Lung (tissue), 12 donors: Measurements from ENCODE around the gene NOX5. TPM values are rescaled to one million over a fixed set of nuclear protein-coding genes. Genes with fewer than 3 reads are reported as not detected.

Experiments
- ATAC-seq: fragments of 200-7000 bp; cut with Tn5 transposase; one replicate; pipeline ENCODE4 v1.9.1; 2020; ENCODE audit warnings: moderate number of reproducible peaks; ENCODE audit not compliant: insufficient read depth, low FRiP score
- DNase-seq, 3 donors: peaks; one replicate each; pipeline ENCODE4 v3.0.0-alpha.2; 2013 to 2017
- H3K27ac ChIP-seq, 2 donors: one replicate each; pipeline ENCODE4 v1.5.1; 2013; ENCODE audit warnings: mild to moderate bottlenecking in 2 of 2, moderate library complexity in 2 of 2, control low read depth in 1 of 2, inconsistent platforms in 1 of 2, low read depth in 1 of 2, low read length in 1 of 2
- H3K27me3 ChIP-seq, 3 donors: one replicate each; pipeline ENCODE4 v1.5.1; 2013; ENCODE audit warnings: low read length in 2 of 3; ENCODE audit not compliant: control insufficient read depth in 3 of 3, insufficient read depth in 3 of 3
- H3K36me3 ChIP-seq, 4 donors: one replicate each; pipeline ENCODE4 v1.5.1; 2013; ENCODE audit warnings: low read length in 4 of 4, mild to moderate bottlenecking in 1 of 4, moderate library complexity in 1 of 4; ENCODE audit not compliant: control insufficient read depth in 4 of 4, insufficient read depth in 4 of 4
- H3K4me1 ChIP-seq, 5 donors: one replicate each; pipeline ENCODE4 v1.5.1; 2013; ENCODE audit warnings: low read length in 5 of 5, mild to moderate bottlenecking in 2 of 5, moderate library complexity in 1 of 5; ENCODE audit not compliant: control insufficient read depth in 5 of 5, insufficient read depth in 5 of 5
- H3K4me3 ChIP-seq: one replicate; pipeline ENCODE4 v1.5.1; 2013; ENCODE audit warnings: mild to moderate bottlenecking, control low read depth, moderate library complexity
- H3K9ac ChIP-seq, 2 donors: one replicate each; pipeline ENCODE4 v1.5.1; 2013; ENCODE audit warnings: low read length in 2 of 2, control low read depth in 1 of 2; ENCODE audit not compliant: insufficient read depth in 1 of 2
- H3K9me3 ChIP-seq, 4 donors: one replicate each; pipeline ENCODE4 v1.5.1; 2013; ENCODE audit warnings: low read length in 3 of 4, mild to moderate bottlenecking in 1 of 4, moderate library complexity in 1 of 4; ENCODE audit not compliant: control insufficient read depth in 4 of 4, insufficient read depth in 3 of 4
- WGBS, 2 donors: extraction: QIAGEN DNeasy Blood & Tissue Kit; methylation state at CpG; one replicate each; pipeline ENCODE4 v1.1.7; 2013; 5-methylcytosine and 5-hydroxymethylcytosine counted together
- polyA plus RNA-seq, 2 donors: library from polyadenylated mRNA; stranded (reverse); fragments of 200-250 nt; gene quantifications; one replicate each; pipeline ENCODE4 v1.2.1, GENCODE V29; 2013
- total RNA-seq, 2 donors: library from RNA; depleted of rRNA in 1 of 2; stranded (reverse); fragments of >200 nt in 1 of 2; gene quantifications; one replicate each; pipeline ENCODE4 v1.2.1, GENCODE V29; 2014 to 2021
- TF ChIP-seq, protein P1 (sequence below): IDR thresholded peaks from 2 replicates; pipeline ENCODE4 v1.5.1; 2012; ENCODE audit warnings: mild to moderate bottlenecking; ENCODE audit errors: control extremely low read depth, extremely low read depth
- donor health status: control.
- donor health status: control.
- donor health status: Bipolar disorder and iron deficiency.
- donor health status: healthy.
- donor health status: DM: yes; HTN: yes; CAD: no.

The NOX5 gene
- total and polyA plus RNA-seq, 4 donors: 0.03 to 0.77 (median 0.09) TPM

DNA sequence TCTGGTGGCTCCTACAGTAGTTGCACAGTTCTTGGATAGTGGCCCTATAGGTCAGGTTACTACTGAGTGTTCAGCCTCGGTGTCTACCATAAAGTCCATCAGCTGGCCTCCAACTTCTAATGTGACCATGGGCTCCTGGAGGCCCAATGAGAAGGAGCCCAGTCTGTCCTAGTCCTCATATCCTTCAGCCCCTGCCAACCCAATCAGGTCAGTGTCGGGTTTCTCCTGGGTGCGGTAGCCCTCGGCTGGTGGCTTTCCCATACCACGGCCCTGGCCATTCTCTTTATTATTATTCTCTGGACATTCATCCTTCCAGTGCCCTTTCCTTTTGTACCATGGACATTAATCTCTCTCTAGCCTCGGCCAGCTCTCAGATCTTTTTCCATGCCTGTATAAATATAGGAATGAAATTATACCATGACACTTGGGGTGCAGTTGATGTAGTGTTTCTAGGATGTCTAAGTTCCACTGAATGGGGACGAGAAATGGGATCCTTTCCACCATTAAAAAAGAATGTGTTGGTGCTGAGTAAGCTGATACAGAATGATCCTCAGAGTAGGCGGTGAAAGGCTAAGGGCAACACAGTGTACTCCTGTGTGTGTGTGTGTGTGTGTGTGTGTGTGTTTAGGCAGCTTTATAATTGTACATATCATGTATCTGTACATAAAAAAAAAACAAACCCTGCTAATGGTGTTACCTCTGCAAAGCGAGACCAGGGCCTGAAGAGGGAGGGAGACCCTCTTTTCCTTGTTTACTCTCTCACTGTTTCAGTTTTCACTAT is 19.3 kb upstream of the NOX5 start:
- no peaks in the 10 kb centered on the region for H3K36me3 ChIP-seq
- no peak overlapping the region for H3K27ac ChIP-seq
- DNase-seq (no peak), ATAC-seq (no peak)
- no peaks in the 10 kb centered on the region for H3K27me3 ChIP-seq
- H3K9me3 ChIP-seq: no peaks in the 10 kb centered on the region
- peaks cover 0 to 13% (median 5%) of the 10 kb centered on the region in 5 donors for H3K4me1 ChIP-seq
- TF ChIP-seq, protein P1, sequence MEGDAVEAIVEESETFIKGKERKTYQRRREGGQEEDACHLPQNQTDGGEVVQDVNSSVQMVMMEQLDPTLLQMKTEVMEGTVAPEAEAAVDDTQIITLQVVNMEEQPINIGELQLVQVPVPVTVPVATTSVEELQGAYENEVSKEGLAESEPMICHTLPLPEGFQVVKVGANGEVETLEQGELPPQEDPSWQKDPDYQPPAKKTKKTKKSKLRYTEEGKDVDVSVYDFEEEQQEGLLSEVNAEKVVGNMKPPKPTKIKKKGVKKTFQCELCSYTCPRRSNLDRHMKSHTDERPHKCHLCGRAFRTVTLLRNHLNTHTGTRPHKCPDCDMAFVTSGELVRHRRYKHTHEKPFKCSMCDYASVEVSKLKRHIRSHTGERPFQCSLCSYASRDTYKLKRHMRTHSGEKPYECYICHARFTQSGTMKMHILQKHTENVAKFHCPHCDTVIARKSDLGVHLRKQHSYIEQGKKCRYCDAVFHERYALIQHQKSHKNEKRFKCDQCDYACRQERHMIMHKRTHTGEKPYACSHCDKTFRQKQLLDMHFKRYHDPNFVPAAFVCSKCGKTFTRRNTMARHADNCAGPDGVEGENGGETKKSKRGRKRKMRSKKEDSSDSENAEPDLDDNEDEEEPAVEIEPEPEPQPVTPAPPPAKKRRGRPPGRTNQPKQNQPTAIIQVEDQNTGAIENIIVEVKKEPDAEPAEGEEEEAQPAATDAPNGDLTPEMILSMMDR: no peak
- H3K9ac ChIP-seq: no peak overlapping the region
- whole genome bisulfite sequencing, 2 donors: 93 to 97% methylated on average over 9 of the region's 9 CpGs
- H3K4me3 ChIP-seq: no peak overlapping the region

DNA sequence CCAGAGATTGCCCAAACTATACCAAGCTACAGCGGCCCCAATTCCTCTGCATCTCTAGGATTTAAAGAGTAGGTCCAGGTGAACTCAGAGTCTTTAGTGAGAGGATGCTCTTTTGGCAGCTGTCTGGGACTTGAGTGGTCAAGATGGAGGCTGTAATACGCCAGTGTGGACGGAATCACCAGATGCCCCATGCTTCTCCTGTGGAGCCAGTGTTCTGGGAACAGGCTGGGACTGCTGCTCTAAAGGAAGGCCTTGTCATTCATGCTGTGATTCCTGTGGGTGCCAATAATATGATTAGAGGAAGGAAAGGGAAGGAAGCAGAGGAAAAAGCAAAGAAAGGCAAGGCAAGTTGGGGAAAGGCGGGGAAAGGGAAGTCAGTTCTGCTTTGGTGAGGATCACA is 17.4 kb upstream of the NOX5 start:
- TF ChIP-seq, protein P1: no peak
- H3K9me3 ChIP-seq: no peaks in the 10 kb centered on the region

DNA sequence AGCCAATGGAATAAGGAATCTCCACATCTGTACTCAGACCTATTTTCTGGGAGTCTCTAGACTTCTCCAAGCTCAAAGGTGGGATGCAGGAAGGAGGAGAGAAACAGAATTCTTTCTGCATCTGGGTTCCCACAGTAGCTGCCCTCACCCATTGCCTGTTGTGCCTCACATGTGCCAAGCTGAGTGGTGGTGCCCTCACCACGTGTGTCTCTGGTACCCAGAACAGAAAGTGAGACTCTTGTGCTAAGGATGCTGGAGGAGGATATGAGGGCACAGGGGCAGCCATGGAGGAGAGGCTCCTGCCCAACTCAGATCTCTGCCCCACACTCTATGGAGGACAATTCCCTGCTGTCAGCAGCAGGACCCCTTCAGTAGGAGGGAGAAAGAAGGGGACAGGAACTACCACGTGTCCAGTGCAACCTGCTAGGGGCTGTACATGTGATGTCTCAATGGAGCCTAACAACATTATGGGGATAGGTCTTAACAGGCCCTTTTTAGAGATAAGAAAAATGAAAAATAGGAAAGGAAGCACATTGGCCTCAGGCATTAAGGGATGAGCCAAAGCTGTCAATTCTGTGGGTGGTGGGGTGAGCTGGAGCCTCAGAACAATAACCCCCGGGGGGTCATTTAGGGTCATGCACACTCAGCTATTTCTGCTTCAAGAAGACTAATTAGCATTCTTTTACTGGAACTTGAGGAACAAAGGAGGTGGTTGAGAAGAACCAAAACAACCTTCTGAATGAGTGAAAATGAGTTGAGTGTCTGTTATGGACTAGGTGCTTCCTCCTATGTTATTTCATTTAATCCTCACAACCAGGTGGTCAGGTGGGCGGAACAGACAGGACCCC is 16.3 kb upstream of the NOX5 start:
- ATAC-seq (no peak), DNase-seq (no peak)
- TF ChIP-seq, protein P1: no peak
- Histone ChIP-seq H3K9me3 (no peaks in the 10 kb centered on the region), H3K9ac (no peak overlapping the region), H3K27me3 (no peaks in the 10 kb centered on the region), H3K36me3 (no peaks in the 10 kb centered on the region), H3K4me1 (peaks cover 0 to 5% (median 0%) of the 10 kb centered on the region in 5 donors), H3K4me3 (no peak overlapping the region), H3K27ac (no peak overlapping the region)
- WGBS, 2 donors: 84 to 90% methylated on average over 4 of the region's 4 CpGs

More for the DNA sequence above, 17.4 kb upstream of the NOX5 start:
- H3K27me3 ChIP-seq: no peaks in the 10 kb centered on the region
- H3K36me3 ChIP-seq: no peaks in the 10 kb centered on the region
- H3K9ac ChIP-seq: no peak overlapping the region
- 87 to 91% methylated on average over 4 of the region's 4 CpGs for WGBS, 2 donors
- H3K4me1 ChIP-seq: peaks cover 0 to 5% (median 5%) of the 10 kb centered on the region in 5 donors
- ATAC-seq: no peak
- no peak overlapping the region for H3K27ac ChIP-seq
- DNase-seq: no peak
- no peak overlapping the region for H3K4me3 ChIP-seq
